IMR-90 (cell line): Measurements from ENCODE around the gene LRRC15. TPM values are rescaled to one million over a fixed set of nuclear protein-coding genes. Genes with fewer than 3 reads are reported as not detected.

Experiments used
- ATAC-seq: fragments of 200-7000 bp; cut with Tn5 transposase; 2 replicates; pipeline ENCODE4 v1.9.1; 2020; ENCODE audit warnings: low read depth, mild to moderate bottlenecking, moderate library complexity
- Bru-seq: library from RNA; stranded (reverse); fragments of 400-500 nt; gene quantifications from one replicate; lab custom pipeline; 2021; lab: Mats Ljungman, UMichigan
- BruChase-seq, 2 experiments: library from RNA; stranded (reverse); fragments of 400-500 nt; gene quantifications; one replicate each; lab custom pipeline; 2021; lab: Mats Ljungman, UMichigan
- BruUV-seq: library from RNA; stranded (reverse); fragments of 400-500 nt; replicated peaks from 2 replicates; lab custom pipeline; 2021; lab: Mats Ljungman, UMichigan
- CTCF ChIA-PET: fragments of 300-600 bp; formaldehyde crosslinking; extraction: SDS; loops from one replicate; lab custom pipeline; 2021; ENCODE audit warnings: antibody characterized with exemption; lab: Yijun Ruan, JAX
- POLR2A ChIA-PET: fragments of 300-600 bp; sonication (Branson Sonifier 250); formaldehyde crosslinking; loops from one replicate; lab custom pipeline; 2022; ENCODE audit warnings: antibody characterized with exemption; ENCODE audit not compliant: unreplicated experiment; lab: Charles Lee
- DNase-seq: peaks from one replicate; pipeline ENCODE4 v3.0.0; 2013
- H2AFZ ChIP-seq: replicated peaks from 2 replicates; pipeline ENCODE3; 2013; ENCODE audit warnings: low read length, mild to moderate bottlenecking; ENCODE audit not compliant: poor library complexity
- H2AK5ac ChIP-seq: 2 replicates; pipeline ENCODE4 v1.6.1; 2013; ENCODE audit warnings: low read depth, low read length, inconsistent platforms
- H2AK9ac ChIP-seq: replicated peaks from 2 replicates; pipeline ENCODE3; 2013; ENCODE audit warnings: mild to moderate bottlenecking, low read depth, low read length, moderate library complexity; ENCODE audit not compliant: poor library complexity
- H2BK120ac ChIP-seq: 2 replicates; pipeline ENCODE4 v1.6.1; 2013; ENCODE audit warnings: low read depth, low read length, inconsistent platforms
- H2BK15ac ChIP-seq: 3 replicates; pipeline ENCODE4 v1.6.1; 2013; ENCODE audit warnings: low read depth, low read length, inconsistent platforms
- H2BK20ac ChIP-seq: 2 replicates; pipeline ENCODE4 v1.6.1; 2013; ENCODE audit warnings: low read depth, mild to moderate bottlenecking, inconsistent platforms, low read length, moderate library complexity
- H2BK5ac ChIP-seq: 2 replicates; pipeline ENCODE4 v1.6.1; 2013; ENCODE audit warnings: mild to moderate bottlenecking, low read depth, low read length, inconsistent platforms; ENCODE audit not compliant: poor library complexity, severe bottlenecking
- H3K14ac ChIP-seq: replicated peaks from 2 replicates; pipeline ENCODE4 v1.6.1; 2013; ENCODE audit warnings: low read depth, low read length, inconsistent platforms
- H3K18ac ChIP-seq: 2 replicates; pipeline ENCODE4 v1.6.1; 2013; ENCODE audit warnings: low read depth, low read length, control low read depth
- H3K23ac ChIP-seq: 2 replicates; pipeline ENCODE4 v1.6.1; 2013; ENCODE audit warnings: low read depth, low read length, inconsistent platforms
- H3K27ac ChIP-seq: 2 replicates; pipeline ENCODE4 v1.5.1; 2013; ENCODE audit warnings: mild to moderate bottlenecking, control low read depth, low read length; ENCODE audit not compliant: insufficient read depth
- H3K27me3 ChIP-seq: 2 replicates; pipeline ENCODE4 v1.6.1; 2013; ENCODE audit warnings: low read length; ENCODE audit not compliant: control insufficient read depth, insufficient read depth
- H3K36me3 ChIP-seq: 2 replicates; pipeline ENCODE4 v1.6.1; 2013; ENCODE audit warnings: low read length, mixed read lengths; ENCODE audit not compliant: control insufficient read depth, insufficient read depth
- H3K4ac ChIP-seq: 2 replicates; pipeline ENCODE4 v1.6.1; 2013; ENCODE audit warnings: low read depth, low read length, inconsistent platforms
- H3K4me1 ChIP-seq: 2 replicates; pipeline ENCODE4 v1.6.1; 2013; ENCODE audit warnings: low read length, mixed read lengths; ENCODE audit not compliant: control insufficient read depth, insufficient read depth
- H3K4me2 ChIP-seq: 2 replicates; pipeline ENCODE4 v1.6.1; 2013; ENCODE audit warnings: low read depth, mild to moderate bottlenecking, control low read depth, low read length, moderate library complexity
- H3K4me3 ChIP-seq: 2 replicates; pipeline ENCODE4 v1.5.1; 2013; ENCODE audit warnings: low read depth, mild to moderate bottlenecking, control low read depth, low read length, moderate library complexity; ENCODE audit not compliant: insufficient read depth
- H3K56ac ChIP-seq: 2 replicates; pipeline ENCODE4 v1.6.1; 2013; ENCODE audit warnings: low read length, inconsistent platforms; ENCODE audit not compliant: insufficient read depth; ENCODE audit errors: extremely low read depth
- H3K79me1 ChIP-seq, 2 experiments: 2 replicates each; pipeline ENCODE4 v1.6.1; 2013; ENCODE audit warnings: low read length in 2 of 2, inconsistent platforms in 1 of 2, low read depth in 1 of 2
- H3K9ac ChIP-seq: 2 replicates; pipeline ENCODE4 v1.6.1; 2013; ENCODE audit warnings: low read depth, low read length, control low read depth
- H3K9me1 ChIP-seq: 2 replicates; pipeline ENCODE4 v1.6.1; 2013; ENCODE audit warnings: low read length, inconsistent platforms; ENCODE audit not compliant: insufficient read depth
- H3K9me3 ChIP-seq: 2 replicates; pipeline ENCODE4 v1.6.1; 2013; ENCODE audit warnings: low read length; ENCODE audit not compliant: control insufficient read depth, insufficient read depth
- H4K20me1 ChIP-seq: 2 replicates; pipeline ENCODE4 v1.6.1; 2013; ENCODE audit warnings: low read length, inconsistent platforms; ENCODE audit not compliant: insufficient read depth
- H4K5ac ChIP-seq: 2 replicates; pipeline ENCODE4 v1.6.1; 2013; ENCODE audit warnings: mild to moderate bottlenecking, low read depth, low read length, control low read depth
- H4K8ac ChIP-seq, 2 experiments: 2 replicates each; pipeline ENCODE4 v1.6.1; 2013; ENCODE audit warnings: low read depth in 2 of 2, low read length in 2 of 2, control low read depth in 1 of 2, inconsistent platforms in 1 of 2
- H4K91ac ChIP-seq: 2 replicates; pipeline ENCODE4 v1.6.1; 2013; ENCODE audit warnings: low read depth, low read length, inconsistent platforms; ENCODE audit not compliant: insufficient read depth
- FOS ChIP-seq: fragments of 150-350 bp; IDR thresholded peaks from 2 replicates; pipeline ENCODE4 v1.6.1; 2016; ENCODE audit warnings: low read depth, low read length
- MAZ ChIP-seq: IDR thresholded peaks from 2 replicates; pipeline ENCODE4 v1.6.1; 2012; ENCODE audit warnings: low read depth, mild to moderate bottlenecking, low read length, improper control_type of control experiment, moderate library complexity, borderline replicate concordance
- POLR2A ChIP-seq: IDR thresholded peaks from 2 replicates; pipeline ENCODE4 v1.6.1; 2012; ENCODE audit warnings: mild to moderate bottlenecking, low read depth, low read length
- RAD21 ChIP-seq: IDR thresholded peaks from 2 replicates; pipeline ENCODE4 v1.6.1; 2012; ENCODE audit warnings: low read length, improper control_type of control experiment
- SMC3 ChIP-seq: fragments of 150-350 bp; IDR thresholded peaks from 2 replicates; pipeline ENCODE4 v1.6.1; 2016; ENCODE audit warnings: low read depth, mild to moderate bottlenecking, antibody characterized with exemption, low read length, moderate library complexity
- WGBS, 2 experiments: methylation state at CpG; one replicate each; pipeline versions ENCODE4 v1.1.5 to v1.1.7; 2013; ENCODE audit warnings: missing lambda C conversion rate in 2 of 2; ENCODE audit not compliant: insufficient read length in 1 of 2; ENCODE audit errors: extremely low coverage in 2 of 2; 5-methylcytosine and 5-hydroxymethylcytosine counted together
- dilution Hi-C: fragments of 300-500 bp; cut with HindIII; formaldehyde crosslinking; loops from one replicate; pipeline ENCODE4 v1.14.3; 2018; ENCODE audit warnings: low sequenced_read_pairs; ENCODE audit not compliant: unreplicated experiment
- in situ Hi-C: fragments of 300-500 bp; cut with MboI; formaldehyde crosslinking; loops from 3 replicates; pipeline ENCODE4 v1.14.3; 2019; ENCODE audit warnings: low sequenced_read_pairs, inconsistent platforms, mixed read lengths
- intact Hi-C: fragments of 100-400 bp; cut with micrococcal nuclease; formaldehyde crosslinking; loops from 2 replicates; pipeline ENCODE4 v1.10.0; 2022
- long read RNA-seq: library from polyadenylated mRNA; unstranded; transcript quantifications from one replicate; pipeline ENCODE4 v2.0.0, GENCODE V29; 2021; ENCODE audit not compliant: unreplicated experiment
- polyA plus RNA-seq, 3 experiments: library from polyadenylated mRNA; depleted of rRNA; stranded (reverse); fragments of >200 nt; gene quantifications; 2 replicates each; pipeline ENCODE4 v1.2.3, GENCODE V29; 2012; ENCODE audit warnings: low replicate concordance in 1 of 3
- total RNA-seq: library from RNA; depleted of rRNA; stranded (reverse); fragments of >200 nt; gene quantifications from 2 replicates; pipeline ENCODE4 v1.2.3, GENCODE V29; 2012; rRNA removed

Gene LRRC15
- total RNA-seq (2.5 and 3.3 TPM in 2 replicates), polyA plus RNA-seq (2012; rRNA removed) (9.0 and 9.7 TPM in 2 replicates), Bru-seq, nascent RNA (percentile 26 among the genes with signal in this experiment), BruChase-seq, experiment 1, labeled RNA remaining after a 6-hour chase (percentile 40 among the genes with signal in this experiment), BruChase-seq, experiment 2, labeled RNA remaining after a 2-hour chase (percentile 34 among the genes with signal in this experiment)
- polyA plus RNA-seq (2012; cell fraction: cytosol; rRNA removed), result 3.9 and 6.9 TPM in 2 replicates
- 4.2 TPM in 2 replicates for polyA plus RNA-seq (2012; cell fraction: nucleus; rRNA removed; ENCODE audit: low replicate concordance)
- long read RNA-seq, partial matches to known transcripts, result 0 of 4 reads
- long read RNA-seq, other reads (novel, unspliced or antisense), result 3 of 4 reads

GRCh38 chr3:194369522-194370279 lies at the start of gene LRRC15:
Gene LRRC15 (minus strand): TSS chr3:194369743. CDS start chr3:194361043, 8,700 bp downstream.
- H2BK120ac ChIP-seq, result peak within 1 kb of the TSS; percentile 66
- H2AK9ac ChIP-seq, result peak within 1 kb of the TSS; percentile 25
- dilution Hi-C loops, result no loop called here
- TF ChIP-seq RAD21, result no peak
- TF ChIP-seq SMC3, result no peak
- TF ChIP-seq POLR2A, result peak; percentile 64; the same call in 1 of the 2 replicates
- TF ChIP-seq FOS, result peak; percentile 66; the same call in 1 of the 2 replicates
- TF ChIP-seq MAZ, result 0 out of 2 replicates have a peak, but pooled peaks have one; percentile 30
- no peak within 1 kb of the TSS for H4K5ac ChIP-seq
- peak within 1 kb of the TSS; percentile 71; the same call in 1 of the 2 replicates for H3K14ac ChIP-seq
- no peak within 1 kb of the TSS; the same call in 1 of the 2 replicates for H3K56ac ChIP-seq
- no TSS peak for BruUV-seq
- peak within 1 kb of the TSS; percentile 75 for H2AFZ ChIP-seq
- peak within 1 kb of the TSS in 1 of 2 experiments; percentile 59; a peak in 1 of 4 replicates for H4K8ac ChIP-seq
- peak within 1 kb of the TSS; percentile 53; the same call in 1 of the 2 replicates for H4K91ac ChIP-seq
- intact Hi-C loops, result no loop called here
- peak within 1 kb of the TSS; percentile 75 for H3K23ac ChIP-seq
- H3K27ac ChIP-seq, result no peak within 1 kb of the TSS
- H3K79me1 ChIP-seq, result no peaks in the 10 kb centered on the region
- 0 out of 2 replicates have a peak, but pooled peaks cover 3% of the 10 kb centered on the region for H3K27me3 ChIP-seq
- ChIA-PET CTCF (interaction anchor here (0.6 to 1.9 kb wide), 2 partner anchors 26 to 305 kb away, joined by 3 to 4 read pairs; no protein-coding TSS in a partner anchor), POLR2A (no interaction called here)
- H2BK20ac ChIP-seq, result peak within 1 kb of the TSS; percentile 45
- WGBS, 2 experiments, result 18% methylated on average over 11 of the region's 21 CpGs; no CpG with 5 or more reads in 1 of the 2 experiments
- H3K36me3 ChIP-seq, result no peaks in the 10 kb centered on the region
- H2BK15ac ChIP-seq, result peak within 1 kb of the TSS; percentile 85; the same call in 1 of the 3 replicates
- peak within 1 kb of the TSS; percentile 56; the same call in 1 of the 2 replicates for H2AK5ac ChIP-seq
- ATAC-seq (peak; percentile 82), DNase-seq (peak; percentile 71)
- no peak within 1 kb of the TSS for H3K4me3 ChIP-seq
- H2BK5ac ChIP-seq, result no peak within 1 kb of the TSS
- H3K9me1 ChIP-seq, result peaks cover 6% of the 10 kb centered on the region; the same call in 1 of the 2 replicates
- no peak within 1 kb of the TSS for H3K9ac ChIP-seq
- in situ Hi-C loops, result no loop called here
- peak within 1 kb of the TSS; percentile 83 for H3K4ac ChIP-seq
- H4K20me1 ChIP-seq, result no peaks in the 10 kb centered on the region
- H3K18ac ChIP-seq, result no peak within 1 kb of the TSS
- no peak within 1 kb of the TSS for H3K4me2 ChIP-seq
- H3K4me1 ChIP-seq, result peaks cover 23% of the 10 kb centered on the region
- H3K9me3 ChIP-seq, result no peaks in the 10 kb centered on the region
